D721Med (cell line): ENCODE measurements around the gene CALHM1.

Source experiments
- DNase-seq: peaks from one replicate; pipeline ENCODE4 v3.0.0; 2011; ENCODE audit warnings: low spot score; ENCODE audit not compliant: insufficient read length
- FAIRE-seq: peaks from 2 replicates; lab custom pipeline; 2011; peaks lifted over from hg19 to GRCh38; lab: Jason Lieb, UNC
- TF ChIP-seq, protein P1 (sequence below): IDR thresholded peaks from 2 replicates; pipeline ENCODE4 v1.5.1; 2012; ENCODE audit warnings: mild to moderate bottlenecking, control low read depth; ENCODE audit not compliant: insufficient read depth; ENCODE audit errors: missing control alignments

The CALHM1 gene

DNA sequence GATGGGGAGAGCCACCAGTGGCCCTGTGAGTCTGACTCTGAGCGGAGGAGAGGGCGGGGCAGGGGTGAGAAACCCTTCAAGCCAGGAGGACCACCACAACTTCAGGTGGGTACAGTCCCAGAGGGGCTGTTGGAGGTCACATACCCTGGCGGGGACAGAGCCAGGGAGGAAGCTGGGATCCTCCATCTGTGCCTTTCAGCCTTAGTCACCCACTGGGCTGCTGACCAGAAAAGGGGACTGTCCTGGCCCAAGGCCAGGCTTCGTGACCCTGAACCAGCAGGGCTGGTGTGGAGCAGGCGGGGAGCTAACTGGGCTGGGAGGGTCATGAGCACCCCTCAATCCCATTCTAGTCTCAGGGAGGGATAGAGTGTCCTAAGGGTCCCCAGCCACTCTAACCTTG, 21.8 kb upstream of the CALHM1 start:
- TF ChIP-seq, protein P1, sequence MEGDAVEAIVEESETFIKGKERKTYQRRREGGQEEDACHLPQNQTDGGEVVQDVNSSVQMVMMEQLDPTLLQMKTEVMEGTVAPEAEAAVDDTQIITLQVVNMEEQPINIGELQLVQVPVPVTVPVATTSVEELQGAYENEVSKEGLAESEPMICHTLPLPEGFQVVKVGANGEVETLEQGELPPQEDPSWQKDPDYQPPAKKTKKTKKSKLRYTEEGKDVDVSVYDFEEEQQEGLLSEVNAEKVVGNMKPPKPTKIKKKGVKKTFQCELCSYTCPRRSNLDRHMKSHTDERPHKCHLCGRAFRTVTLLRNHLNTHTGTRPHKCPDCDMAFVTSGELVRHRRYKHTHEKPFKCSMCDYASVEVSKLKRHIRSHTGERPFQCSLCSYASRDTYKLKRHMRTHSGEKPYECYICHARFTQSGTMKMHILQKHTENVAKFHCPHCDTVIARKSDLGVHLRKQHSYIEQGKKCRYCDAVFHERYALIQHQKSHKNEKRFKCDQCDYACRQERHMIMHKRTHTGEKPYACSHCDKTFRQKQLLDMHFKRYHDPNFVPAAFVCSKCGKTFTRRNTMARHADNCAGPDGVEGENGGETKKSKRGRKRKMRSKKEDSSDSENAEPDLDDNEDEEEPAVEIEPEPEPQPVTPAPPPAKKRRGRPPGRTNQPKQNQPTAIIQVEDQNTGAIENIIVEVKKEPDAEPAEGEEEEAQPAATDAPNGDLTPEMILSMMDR = no peak
- no peak for FAIRE-seq
- no peak for DNase-seq

DNA sequence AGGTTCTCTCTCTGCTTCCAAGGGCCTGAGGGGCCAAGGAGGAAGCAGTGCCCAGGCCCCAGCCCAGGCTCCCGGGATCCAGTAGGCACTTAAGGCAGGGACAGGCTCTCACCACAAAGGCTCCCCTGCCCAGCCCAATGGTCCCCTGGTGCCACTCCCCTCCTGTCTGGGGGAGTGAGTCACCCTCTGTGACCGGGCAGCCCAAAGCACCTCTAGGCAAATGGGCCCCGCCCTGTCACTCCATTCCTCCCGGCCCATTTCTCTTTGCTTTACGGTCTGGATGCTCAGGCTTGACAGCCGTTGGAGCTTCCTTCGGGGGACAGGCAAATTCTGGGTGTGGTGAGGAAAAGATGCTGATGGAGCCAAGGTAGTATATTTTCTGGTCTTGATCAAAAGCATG, 20.4 kb upstream of the CALHM1 start, which contains the start of gene CALHM3:
Gene CALHM3 (minus strand): TSS at position 106 of the 400 bp plus-strand sequence. CDS start 208 bp downstream, outside the sequence.
- TF ChIP-seq, protein P1 = no peak
- FAIRE-seq (no peak), DNase-seq (no peak)

DNA sequence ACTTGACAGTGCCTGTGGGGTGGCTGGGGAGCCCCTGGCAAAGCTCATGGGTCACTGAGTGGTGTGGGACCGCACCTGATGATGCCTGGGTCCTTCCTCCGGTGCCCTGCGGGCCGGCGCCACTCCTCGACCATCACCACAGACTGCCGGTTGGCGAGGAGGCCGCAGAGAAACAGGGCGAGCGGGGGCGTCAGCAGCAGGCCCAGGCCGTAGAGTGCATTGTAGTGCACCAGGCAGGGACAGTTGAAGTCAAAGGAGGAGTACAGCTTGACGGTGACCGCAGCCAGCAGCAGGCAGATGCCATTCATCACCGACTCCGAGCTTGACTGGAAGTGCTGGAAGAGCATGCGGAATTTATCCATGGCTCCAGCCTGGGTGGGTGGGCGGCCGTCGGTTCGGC, 20.0 kb upstream of the CALHM1 start:
- DNase-seq (no peak), FAIRE-seq (no peak)
- TF ChIP-seq, protein P1 = no peak

DNA sequence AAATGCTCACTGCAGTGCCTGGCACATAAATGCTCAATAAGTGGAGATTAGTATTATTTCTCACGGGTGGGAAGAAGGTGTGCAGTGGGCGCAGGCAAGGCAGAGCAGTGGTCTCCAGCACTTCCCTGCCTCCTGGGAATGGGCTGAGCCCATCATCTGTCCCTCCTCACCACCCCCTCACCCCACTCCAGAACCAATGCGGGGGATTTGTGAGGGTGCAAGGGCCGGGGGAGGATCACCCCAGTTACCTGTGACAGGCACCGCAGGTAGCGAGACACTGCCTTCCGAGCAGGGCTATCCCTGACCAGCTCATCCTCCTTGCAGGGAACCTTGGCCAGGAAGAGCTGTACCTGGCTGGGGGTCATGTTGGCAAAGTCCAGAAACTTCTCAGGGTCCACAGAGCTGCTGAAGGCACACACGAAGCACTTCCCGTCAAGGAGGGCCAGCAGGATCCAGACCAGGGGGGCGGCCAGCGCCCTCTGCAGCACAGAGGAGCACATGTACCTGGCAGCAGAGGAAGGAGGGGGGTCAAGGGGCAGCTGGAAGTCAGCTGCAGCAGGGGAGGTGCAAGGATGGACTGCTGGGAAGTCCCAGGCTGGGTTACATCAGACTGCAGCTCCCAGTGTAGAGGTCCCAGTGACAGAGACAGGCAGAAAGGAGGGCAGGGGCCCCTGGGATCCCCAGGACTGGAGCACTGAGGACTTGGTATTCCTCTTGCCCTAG, 17.5 kb upstream of the CALHM1 start:
- TF ChIP-seq, protein P1 = no peak
- no peak for DNase-seq
- FAIRE-seq = no peak

DNA sequence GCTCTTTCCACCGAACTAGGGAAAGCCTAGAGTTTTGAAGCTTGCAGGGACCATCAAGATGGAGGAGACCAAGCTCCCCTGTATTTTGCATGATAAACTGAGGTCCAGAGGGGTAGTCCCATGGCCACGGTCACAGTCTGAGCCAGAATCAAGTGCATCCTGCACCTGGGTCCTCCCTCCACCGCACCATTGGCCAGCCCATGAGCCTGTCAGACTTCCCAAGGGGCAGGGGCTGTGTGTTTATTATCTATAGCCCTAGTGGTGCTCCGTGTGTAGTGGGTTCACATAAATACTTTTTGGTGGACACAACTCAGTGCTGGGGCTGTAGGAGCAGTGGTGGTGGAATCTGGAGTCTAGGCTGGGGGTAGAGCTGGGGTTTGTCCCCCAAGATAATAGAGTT, 16.7 kb upstream of the CALHM1 start:
- no peak for FAIRE-seq
- TF ChIP-seq, protein P1 = no peak

DNA sequence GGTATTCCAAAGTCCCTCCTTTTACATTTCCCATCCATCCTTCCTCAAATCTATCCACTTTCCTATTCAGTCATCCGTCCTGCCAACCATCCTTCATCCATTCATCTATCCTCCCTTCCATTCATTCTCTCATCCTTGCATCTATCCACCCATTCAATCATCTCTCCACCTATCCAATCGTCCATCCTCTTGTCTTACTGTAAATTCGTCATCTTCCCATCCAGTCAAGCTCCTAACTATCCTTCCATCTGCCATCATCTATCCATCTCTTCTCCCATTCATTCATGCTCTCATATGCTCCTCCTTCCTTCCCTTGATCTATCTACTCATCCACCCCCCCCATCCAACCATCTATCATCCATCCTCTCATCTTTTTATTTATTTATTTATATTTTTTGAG, 15.4 kb upstream of the CALHM1 start:
- FAIRE-seq (no peak), DNase-seq (no peak)
- TF ChIP-seq, protein P1 = no peak

More for the DNA sequence above, 16.7 kb upstream of the CALHM1 start:
- no peak for DNase-seq

DNA sequence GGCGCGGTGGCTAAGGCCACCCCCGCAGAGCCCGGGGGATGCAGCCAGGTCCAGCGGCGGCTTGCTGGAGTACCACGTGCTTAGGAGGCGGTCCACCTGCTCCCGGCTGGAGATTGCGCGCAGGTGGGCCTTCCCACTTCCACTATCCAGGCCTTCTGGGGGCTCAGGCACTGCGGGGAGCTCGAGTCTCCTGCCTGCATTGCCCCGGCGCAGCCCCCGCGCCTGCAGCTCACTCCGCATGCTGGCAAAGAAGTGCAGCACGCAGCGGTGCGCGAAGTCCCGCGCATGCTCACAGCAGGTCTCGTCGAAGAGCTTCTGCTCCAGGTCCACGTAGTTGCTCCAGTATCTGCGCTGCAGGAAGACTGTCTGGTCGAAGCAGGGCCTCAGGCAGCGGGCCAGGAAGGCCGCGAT, 14.6 kb upstream of the CALHM1 start:
- DNase-seq (no peak), FAIRE-seq (no peak)
- TF ChIP-seq, protein P1 = no peak
